Measurements from ENCODE around the gene NTN1.

The NTN1 gene

GRCh38 chr17:9235346-9235745 lies 214.0 kb downstream of the NTN1 start:
- ATAC-seq = no peak

- no peak for ATAC-seq
Measured at GRCh38 chr17:9236286-9237052, 215.2 kb downstream of the NTN1 start.

- ATAC-seq = no peak
Measured at GRCh38 chr17:9237053-9237410, 215.7 kb downstream of the NTN1 start.

DNA sequence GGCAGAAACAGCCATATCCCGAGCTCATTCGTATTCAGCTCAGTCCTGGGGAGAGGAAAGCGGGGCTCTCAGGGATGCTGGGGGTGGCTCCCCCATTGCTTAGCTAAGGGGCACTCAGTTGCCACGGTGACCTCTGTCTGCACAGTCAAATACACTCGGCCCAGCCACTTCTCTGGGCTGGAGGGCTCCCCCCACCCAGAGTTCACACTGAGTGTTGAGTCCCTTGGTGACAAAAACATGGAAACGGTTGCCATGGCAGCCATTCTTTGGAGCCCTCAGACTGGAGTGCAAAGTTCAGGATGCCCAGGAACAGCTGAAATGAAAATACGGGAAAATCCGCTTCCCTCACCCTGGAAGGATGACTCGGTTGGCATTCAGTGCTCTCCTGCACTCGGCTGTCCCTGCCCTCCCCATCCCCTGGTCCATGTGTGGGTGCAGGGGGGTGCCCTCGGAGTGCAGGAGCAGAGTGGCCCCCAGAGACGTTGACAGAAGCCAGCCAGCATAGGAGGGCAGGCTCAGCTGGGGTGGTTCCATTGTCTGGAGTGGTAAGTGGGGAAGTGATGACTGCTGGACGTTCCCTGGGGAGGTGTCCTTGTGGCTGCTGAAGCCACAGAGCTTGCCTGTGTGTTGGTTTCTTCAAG lies 216.5 kb downstream of the NTN1 start:
- ATAC-seq = no peak

DNA sequence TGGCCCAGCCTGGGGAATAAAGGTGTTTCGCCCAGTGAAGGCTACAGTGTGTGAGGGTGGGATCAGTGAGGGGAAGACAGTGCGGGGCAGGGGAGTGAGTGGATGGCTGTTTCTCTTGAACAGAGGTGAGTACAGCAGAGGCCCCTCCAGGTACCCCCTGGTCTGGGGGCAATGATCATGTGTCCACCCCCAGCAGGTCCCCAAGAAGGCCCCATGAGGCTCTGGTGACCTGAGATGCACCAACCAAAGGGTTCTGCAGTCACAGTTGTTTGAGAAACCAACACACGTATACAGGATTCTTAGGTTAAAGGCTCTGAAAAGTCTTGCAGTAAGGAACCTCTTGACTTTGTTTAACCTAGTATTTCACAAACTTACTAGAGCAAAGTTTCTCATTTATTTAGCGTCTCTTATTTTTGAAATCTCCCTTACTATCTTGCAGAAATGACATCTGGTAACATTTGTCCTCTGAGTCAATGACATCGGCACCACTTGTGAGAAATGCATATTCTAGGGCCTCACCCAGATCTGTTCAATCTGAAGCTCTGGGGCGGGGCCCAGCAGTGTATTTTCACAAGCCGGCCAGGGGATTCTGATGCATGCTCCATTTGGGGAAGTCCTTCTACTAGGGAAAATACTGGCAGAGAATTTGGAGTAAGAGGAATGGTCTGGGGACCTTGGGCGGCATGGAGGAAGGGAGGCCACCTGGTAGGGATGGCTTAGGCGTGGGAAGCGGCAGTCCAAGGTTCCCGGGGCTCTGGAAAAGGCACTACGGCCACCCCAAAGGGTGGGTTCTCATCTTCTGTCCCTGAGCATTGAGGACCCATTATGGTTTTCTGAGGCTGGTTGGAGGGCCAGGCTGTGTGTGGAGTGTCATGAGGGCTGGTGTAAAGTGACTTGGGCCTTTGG lies 217.3 kb downstream of the NTN1 start:
- no peak for ATAC-seq

- peak; percentile 6 to 7 for ATAC-seq
Measured at GRCh38 chr17:9239246-9239792, 218.0 kb downstream of the NTN1 start.

- peak; percentile 69 to 78 for ATAC-seq
Measured at GRCh38 chr17:9239793-9240658, 218.7 kb downstream of the NTN1 start.

- no peak for ATAC-seq
Measured at GRCh38 chr17:9240659-9241370, 219.5 kb downstream of the NTN1 start.

- no peak for ATAC-seq
Measured at GRCh38 chr17:9241371-9241712, 220.0 kb downstream of the NTN1 start.

GRCh38 chr17:9241774-9242496 lies 220.6 kb downstream of the NTN1 start:
- no peak for ATAC-seq

DNA sequence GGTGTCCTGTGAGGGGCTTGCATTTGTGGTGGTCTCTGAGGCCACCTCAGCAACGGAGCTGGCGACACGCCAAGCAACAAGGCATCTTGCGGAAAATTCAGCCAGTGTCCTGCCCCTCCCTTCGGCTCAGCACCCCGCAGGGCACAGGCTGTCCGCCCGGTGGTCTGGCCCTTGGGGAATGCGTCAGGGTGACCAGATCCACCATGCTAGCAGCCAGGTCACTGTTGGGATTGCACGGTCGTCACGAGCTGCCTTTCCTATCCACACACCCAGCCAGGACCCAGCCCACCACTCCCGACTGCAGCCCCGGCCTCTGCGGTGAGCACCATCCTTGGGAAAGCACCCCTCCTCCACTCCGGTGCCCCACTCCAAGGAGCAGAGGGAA lies 221.2 kb downstream of the NTN1 start:
- ATAC-seq = no peak

GRCh38 chr17:9242983-9243382 lies 221.7 kb downstream of the NTN1 start:
- no peak for ATAC-seq

DNA sequence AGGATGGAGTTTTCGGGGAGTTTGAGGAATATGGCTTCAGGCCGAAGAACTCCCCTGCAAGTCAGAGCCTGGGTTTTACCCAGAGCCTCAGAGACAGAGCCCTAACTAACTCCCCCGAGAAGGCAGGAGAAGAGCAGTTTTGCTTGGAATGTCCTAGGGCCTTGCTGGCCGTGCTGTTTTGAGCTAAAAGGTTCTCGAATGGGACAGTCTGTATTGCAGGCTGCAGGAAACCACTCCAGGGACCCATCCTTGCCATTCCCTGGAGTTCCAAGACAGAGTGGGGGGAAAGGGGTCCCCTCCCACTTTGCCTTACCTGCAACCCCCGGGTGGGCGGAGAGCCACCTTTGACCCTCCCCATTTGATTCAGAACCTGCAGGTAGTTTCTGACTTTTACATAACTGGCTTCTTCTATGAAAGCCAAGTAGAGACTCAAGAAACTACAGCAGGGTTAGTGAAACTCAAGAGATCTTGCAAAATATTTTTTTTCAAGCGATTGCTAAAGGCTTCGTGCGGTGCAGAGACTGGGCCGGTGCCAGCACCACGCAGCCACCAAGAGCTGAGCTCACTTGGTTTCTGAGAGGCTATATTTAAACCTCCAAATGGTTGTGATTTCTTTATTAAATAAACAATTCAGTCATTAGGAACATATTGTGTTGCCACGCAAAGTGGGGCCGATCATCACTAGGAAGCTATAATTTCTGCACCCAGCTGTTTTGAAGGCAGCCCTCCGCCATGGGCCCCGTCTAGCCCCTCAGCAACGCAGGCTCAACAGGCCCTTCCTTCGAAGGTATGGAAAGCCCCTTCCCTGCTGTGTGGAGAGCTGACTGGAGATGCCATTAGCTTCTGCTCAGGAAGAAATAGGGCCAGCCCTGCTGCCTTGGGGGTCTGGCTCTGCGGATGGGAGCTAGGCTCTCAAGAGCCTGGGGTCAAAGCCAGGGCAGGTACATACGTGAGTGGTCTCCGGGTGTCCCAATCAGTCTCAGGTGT lies 223.0 kb downstream of the NTN1 start:
- no peak for ATAC-seq

DNA sequence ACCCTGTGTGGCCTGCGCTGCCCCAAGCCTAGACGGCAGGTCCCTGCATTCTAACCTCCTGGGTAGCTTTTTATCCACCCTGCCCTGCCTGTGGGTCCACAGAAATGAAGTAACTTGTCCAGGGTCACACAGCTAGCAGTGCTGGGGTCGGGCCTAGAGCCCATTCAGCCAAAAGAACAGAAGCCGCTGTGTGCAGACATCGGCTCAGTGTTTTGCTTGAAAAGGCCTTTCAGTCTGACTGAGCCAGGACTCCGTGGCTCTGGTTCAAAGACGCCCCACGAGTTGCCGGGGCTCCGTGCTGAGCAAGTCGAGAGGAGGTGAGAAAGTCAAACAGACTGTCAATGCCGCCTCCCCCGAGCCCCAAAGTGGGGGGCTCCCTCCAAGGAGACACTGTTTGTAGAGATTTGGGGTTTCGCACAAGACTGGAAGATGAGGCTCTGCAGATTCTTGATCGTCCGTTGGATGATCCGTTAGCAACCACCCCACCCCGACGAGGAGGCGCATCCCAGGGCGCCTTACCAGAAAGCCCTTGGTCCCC lies 226.2 kb downstream of the NTN1 start:
- ATAC-seq = no peak

DNA sequence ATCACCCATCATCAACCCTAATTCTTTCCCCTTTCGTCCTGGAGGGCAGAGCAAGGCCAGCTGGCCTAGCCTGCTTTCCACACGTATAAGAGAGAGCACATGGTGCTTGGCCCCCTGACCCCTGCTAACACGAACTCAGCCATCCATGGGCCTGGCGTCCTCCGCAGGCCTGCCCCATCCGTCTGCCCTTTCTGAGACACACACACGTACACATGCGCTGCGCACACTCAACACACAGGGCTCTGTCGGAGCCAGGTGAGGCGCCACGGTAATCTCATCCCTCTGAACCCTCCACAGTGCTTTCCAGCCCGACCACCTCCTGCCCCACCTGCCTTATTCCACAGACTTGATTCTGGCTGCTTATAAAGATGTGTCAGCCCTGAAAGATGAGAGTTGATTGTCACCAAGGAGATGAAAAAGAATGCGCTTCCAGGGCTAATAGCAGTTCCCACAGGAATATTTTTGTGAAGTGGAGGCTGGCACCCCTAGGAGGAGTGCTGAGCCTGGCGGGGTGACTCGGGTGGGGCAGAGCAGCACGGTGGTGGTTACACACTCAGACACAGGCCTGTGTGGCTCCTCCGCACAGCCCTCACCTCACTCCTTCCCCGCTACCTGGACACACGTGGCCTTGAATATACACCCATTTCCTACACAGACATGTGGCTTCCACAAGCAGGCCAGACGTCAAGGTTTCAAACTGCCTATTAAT lies 228.1 kb downstream of the NTN1 start:
- no peak for ATAC-seq

GRCh38 chr17:9251273-9251672 lies 230.0 kb downstream of the NTN1 start:
- no peak for ATAC-seq

- no peak for ATAC-seq
Measured at GRCh38 chr17:9253308-9253707, 232.0 kb downstream of the NTN1 start.

DNA sequence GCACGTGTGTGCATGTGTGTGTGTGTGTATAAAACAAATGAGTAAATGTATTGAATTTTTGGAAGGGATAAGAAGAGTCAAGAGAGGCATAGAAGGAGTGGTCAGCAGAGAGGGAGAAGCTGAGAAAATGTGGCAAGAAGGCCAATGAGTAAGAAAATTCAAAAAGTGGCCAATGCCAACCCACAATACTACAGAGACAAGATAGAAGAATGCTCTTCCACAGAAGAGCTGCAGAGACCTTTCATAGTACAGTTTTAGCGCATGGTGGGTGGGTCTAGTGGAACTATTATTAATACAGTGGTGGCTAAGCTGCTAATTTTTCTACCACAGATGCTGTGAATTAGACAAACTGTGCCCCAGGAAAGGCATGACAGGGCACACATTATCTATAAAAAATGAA lies 233.5 kb downstream of the NTN1 start:
- ATAC-seq = no peak

- ATAC-seq = no peak
Measured at GRCh38 chr17:9255833-9256232, 234.5 kb downstream of the NTN1 start.
